OCI-LY1 (cell line): ENCODE measurements around the gene AKAP8L.

ENCODE experiments used
- EZH2 ChIP-seq: fragments of 200-600 bp; sonication (generic), shearing (Covaris generic); IDR thresholded peaks from 2 replicates; pipeline ENCODE4 v1.8.0; 2017; ENCODE audit warnings: borderline replicate concordance, mixed run types, mild to moderate bottlenecking, antibody characterized with exemption, low read length, moderate library complexity, mixed read lengths
- TF ChIP-seq, protein P1 (sequence below): fragments of 200-600 bp; sonication (generic), shearing (Covaris generic); IDR thresholded peaks from 2 replicates; pipeline ENCODE4 v1.5.1; 2017; ENCODE audit warnings: mild to moderate bottlenecking, antibody characterized with exemption, low read length, moderate library complexity, mixed read lengths

- TF ChIP-seq, protein P1, sequence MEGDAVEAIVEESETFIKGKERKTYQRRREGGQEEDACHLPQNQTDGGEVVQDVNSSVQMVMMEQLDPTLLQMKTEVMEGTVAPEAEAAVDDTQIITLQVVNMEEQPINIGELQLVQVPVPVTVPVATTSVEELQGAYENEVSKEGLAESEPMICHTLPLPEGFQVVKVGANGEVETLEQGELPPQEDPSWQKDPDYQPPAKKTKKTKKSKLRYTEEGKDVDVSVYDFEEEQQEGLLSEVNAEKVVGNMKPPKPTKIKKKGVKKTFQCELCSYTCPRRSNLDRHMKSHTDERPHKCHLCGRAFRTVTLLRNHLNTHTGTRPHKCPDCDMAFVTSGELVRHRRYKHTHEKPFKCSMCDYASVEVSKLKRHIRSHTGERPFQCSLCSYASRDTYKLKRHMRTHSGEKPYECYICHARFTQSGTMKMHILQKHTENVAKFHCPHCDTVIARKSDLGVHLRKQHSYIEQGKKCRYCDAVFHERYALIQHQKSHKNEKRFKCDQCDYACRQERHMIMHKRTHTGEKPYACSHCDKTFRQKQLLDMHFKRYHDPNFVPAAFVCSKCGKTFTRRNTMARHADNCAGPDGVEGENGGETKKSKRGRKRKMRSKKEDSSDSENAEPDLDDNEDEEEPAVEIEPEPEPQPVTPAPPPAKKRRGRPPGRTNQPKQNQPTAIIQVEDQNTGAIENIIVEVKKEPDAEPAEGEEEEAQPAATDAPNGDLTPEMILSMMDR: no peak
- no peak for TF ChIP-seq EZH2
Observed at GRCh38 chr19:15456871-15457700, 38.3 kb upstream of the AKAP8L start.
